Mesodermal cell (in vitro differentiated cells): ENCODE data around the gene FBXW11.
"Not testable (repeated sequence)": the region's sequence is repeated elsewhere in the genome, so short reads cannot be mapped to it uniquely, and the experiment has no call there.

ENCODE experiments used
- H3K27ac ChIP-seq: 2 replicates; pipeline ENCODE4 v1.7.0; 2013; ENCODE audit warnings: mild to moderate bottlenecking, low read depth, low read length, moderate library complexity; ENCODE audit not compliant: severe bottlenecking
- H3K36me3 ChIP-seq: 2 replicates; pipeline ENCODE4 v1.7.1; 2013; ENCODE audit warnings: mild to moderate bottlenecking, low read length, moderate library complexity; ENCODE audit not compliant: control insufficient read depth, insufficient read depth
- H3K4me1 ChIP-seq: one replicate; pipeline ENCODE4 v1.7.1; 2013; ENCODE audit warnings: mild to moderate bottlenecking, low read length; ENCODE audit not compliant: insufficient read depth, control insufficient read depth, poor library complexity, severe bottlenecking
- H3K4me3 ChIP-seq: 2 replicates; pipeline ENCODE4 v1.7.0; 2013; ENCODE audit warnings: low read length, control low read depth, mild to moderate bottlenecking; ENCODE audit not compliant: insufficient read depth, poor library complexity, severe bottlenecking; ENCODE audit errors: extremely low read depth
- H3K9me3 ChIP-seq: 2 replicates; pipeline ENCODE4 v1.7.1; 2013; ENCODE audit warnings: mild to moderate bottlenecking, low read length, moderate library complexity; ENCODE audit not compliant: control insufficient read depth
- WGBS, 2 experiments: methylation state at CpG; one replicate each; pipeline ENCODE4 v1.1.5; 2013; ENCODE audit warnings: missing lambda C conversion rate in 2 of 2; ENCODE audit not compliant: insufficient coverage in 2 of 2; 5-methylcytosine and 5-hydroxymethylcytosine counted together

FBXW11 gene

DNA sequence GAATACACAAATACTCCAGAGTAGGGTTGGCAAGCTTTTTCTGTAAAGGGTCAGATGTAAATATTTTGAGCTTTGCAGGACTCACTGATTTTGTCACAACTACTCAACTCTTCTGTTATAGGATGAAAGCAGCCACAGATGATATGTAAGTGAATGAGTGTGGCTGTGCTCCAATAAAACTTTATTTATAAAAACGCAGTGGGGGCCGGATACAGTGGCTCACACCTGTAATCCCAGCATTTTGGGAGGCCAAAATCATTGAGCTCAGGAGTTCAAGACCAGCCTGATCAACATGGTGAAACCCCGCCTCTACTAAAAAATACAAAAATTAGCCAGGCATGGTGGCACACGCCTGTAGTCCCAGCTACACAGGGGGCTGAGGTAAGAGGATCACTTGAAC, 69.1 kb downstream of the FBXW11 start:
- Histone ChIP-seq H3K36me3 (peaks cover 4% of the 10 kb centered on the region), H3K4me3 (no peak overlapping the region), H3K4me1 (no peaks in the 10 kb centered on the region), H3K27ac (no peak overlapping the region), H3K9me3 (peaks cover 7% of the 10 kb centered on the region)
- 85 to 90% methylated on average over 2 to 3 of the region's 4 CpGs for WGBS, 2 experiments

DNA sequence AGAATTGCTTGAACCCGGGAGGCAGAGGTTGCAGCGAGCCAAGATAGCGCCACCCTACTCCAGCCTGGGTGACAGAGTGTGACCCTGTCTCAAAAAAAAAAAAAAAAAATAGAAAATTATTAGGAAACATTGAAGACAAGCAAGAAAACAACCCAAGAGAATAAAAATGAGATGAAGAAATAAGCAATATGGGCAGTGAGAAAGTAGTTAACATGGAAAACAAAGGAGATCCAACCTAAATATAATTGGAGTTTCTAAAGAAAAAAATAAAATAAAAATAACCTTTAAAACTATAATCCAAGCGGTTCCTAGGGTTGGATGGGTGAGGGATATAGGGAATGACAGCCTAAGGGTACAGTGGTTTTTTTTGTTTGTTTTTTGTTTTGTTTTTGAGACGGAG, 71.9 kb downstream of the FBXW11 start:
- peaks cover 8% of the 10 kb centered on the region for H3K36me3 ChIP-seq
- no peaks in the 10 kb centered on the region for H3K4me1 ChIP-seq
- H3K4me3 ChIP-seq, result no peak overlapping the region
- peaks cover 7% of the 10 kb centered on the region for H3K9me3 ChIP-seq
- 80 to 86% methylated on average over 1 of the region's 5 CpGs for WGBS, 2 experiments
- no peak overlapping the region for H3K27ac ChIP-seq

DNA sequence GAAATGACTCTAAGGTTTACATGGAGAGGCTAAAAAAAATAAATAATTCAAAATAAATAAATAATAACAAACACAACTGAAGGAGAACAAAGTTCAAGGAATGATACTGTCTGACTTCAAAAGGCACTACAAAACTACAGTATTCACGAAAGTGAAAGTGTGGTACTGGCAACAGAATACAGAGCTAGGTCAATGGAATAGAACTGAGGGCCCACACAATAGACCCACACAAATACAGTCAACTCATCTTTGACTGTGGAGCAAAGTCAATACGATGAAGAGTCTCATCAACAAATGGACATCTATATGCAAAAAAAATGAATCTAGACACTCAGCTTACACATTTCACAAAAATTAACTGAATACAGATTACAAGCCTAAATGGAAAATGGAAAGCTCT, 75.3 kb downstream of the FBXW11 start:
- Histone ChIP-seq H3K4me3 (no peak overlapping the region), H3K36me3 (peaks cover 8% of the 10 kb centered on the region), H3K4me1 (no peaks in the 10 kb centered on the region), H3K9me3 (peaks cover 8% of the 10 kb centered on the region), H3K27ac (no peak overlapping the region)
- 90 to 100% methylated on average over 1 to 2 of the region's 2 CpGs for WGBS, 2 experiments

DNA sequence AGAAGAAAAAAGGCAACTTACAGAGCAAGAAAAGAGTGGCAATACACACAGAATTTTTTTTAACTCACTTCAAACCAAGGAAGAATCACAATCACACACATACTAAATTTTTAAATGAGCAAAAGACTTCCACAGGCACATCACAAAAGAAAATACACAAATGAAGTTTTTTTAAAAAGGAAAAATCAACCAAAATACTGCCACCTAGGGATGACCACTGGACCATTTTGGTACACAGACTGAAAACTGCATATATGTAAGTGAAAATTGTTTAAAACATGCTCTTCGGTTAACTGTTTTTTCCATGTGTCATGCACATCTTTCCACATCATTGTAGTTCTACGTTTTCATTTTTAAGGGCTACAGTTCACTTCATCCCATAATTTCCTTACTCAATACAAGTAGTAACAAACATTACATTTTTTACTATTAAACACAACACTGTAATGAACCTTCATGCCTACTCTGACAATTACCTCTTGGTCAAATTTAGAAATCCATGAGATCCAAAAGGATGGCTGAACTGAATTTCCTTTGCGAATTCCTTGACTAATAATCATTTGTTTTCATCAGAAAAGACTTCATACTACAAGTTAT, 79.0 kb downstream of the FBXW11 start:
- no peaks in the 10 kb centered on the region for H3K4me1 ChIP-seq
- H3K36me3 ChIP-seq, result peaks cover 6% of the 10 kb centered on the region
- no peak overlapping the region for H3K4me3 ChIP-seq
- peaks cover 16% of the 10 kb centered on the region for H3K9me3 ChIP-seq
- WGBS, 2 experiments, result 89 to 94% methylated on average over 2 of the region's 3 CpGs
- no peak overlapping the region for H3K27ac ChIP-seq

DNA sequence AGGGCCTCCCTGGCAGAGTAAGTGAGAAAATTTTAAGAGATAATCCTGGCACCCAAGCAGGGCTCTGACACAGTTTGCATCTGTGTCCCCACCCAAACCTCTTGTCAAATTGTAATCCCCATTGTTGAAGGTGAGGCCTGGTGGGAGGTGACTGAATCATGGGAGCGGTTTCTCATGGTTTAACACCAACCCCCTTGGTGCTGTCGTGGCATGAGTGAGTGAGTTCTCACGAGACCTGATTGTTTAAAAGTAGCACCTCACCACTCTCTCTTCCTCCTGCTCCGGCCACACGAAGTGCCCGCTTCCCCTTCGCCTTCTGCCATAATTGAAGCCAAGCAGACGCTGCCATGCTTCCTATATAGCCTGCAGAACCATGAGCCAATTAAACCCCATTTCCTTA, 80.1 kb downstream of the FBXW11 start:
- Histone ChIP-seq H3K4me1 (no peaks in the 10 kb centered on the region), H3K36me3 (peaks cover 3% of the 10 kb centered on the region), H3K9me3 (peaks cover 16% of the 10 kb centered on the region), H3K27ac (no peak overlapping the region), H3K4me3 (no peak overlapping the region)
- 87 to 90% methylated on average over 6 to 8 of the region's 8 CpGs for WGBS, 2 experiments

DNA sequence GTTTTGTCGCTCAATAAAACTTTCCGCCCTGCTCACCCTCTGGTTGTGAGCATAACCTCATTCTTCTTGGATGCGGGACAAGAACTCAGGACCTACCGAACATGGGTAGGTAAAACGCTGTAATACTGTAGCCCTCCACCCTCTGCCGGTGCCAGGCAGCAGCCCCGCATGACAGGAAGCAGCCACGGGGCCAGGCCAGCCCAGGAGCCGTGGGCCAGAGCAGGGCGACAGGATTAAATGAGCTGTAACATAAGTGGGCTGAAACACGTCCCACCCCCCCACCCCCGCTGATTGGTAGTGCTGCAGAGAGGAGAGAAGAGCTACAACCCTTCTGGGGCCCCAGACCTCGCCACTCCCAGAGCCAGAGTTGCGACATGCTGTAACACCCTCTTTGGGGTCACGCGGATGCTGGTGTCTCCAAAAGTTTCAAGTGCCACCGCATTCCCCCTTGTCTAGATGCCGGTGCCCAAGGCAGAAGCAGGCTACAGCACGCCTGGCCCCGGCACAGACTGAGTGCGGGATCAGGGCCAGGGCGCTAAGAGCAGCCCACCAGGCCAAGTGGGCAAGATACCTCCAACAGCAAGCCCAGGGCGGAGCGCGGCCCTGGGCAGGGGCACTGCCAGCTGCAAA, 81.8 kb downstream of the FBXW11 start:
- Histone ChIP-seq H3K36me3 (peaks cover 3% of the 10 kb centered on the region), H3K4me1 (no peaks in the 10 kb centered on the region), H3K4me3 (no peak overlapping the region), H3K9me3 (peaks cover 16% of the 10 kb centered on the region), H3K27ac (no peak overlapping the region)
- WGBS, 2 experiments, result 98 to 99% methylated on average over 17 to 20 of the region's 25 CpGs

DNA sequence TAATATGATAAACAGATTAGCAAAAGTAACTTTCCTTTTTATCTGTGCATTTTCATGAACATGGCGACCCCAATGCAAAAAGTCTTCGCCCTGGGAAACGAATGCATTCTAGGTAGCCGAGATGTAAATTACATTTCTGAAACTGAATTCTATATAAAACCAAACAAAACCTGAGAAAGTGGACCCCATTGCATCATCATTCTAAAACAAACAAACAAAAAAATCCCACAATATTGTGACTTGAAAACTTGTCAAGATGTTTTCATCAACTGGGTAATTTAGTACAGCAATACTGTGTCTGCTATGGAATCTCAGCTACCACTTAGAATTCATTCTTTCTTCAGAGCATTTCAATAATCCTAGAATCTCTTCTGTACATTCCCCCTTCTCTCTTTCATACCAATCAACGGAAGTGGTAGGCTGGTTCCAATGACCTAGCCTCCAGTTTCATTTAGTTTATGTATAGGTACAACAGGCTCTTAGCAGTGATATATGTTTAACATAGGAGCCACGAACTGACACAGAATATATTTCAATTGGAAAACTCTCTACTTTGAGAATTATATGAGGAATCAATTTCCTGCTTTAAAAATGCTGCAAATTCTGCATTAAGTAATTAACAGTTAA, 85.6 kb downstream of the FBXW11 start:
- H3K27ac ChIP-seq, result no peak overlapping the region
- peaks cover 11% of the 10 kb centered on the region for H3K9me3 ChIP-seq
- 90 to 100% methylated on average over 2 of the region's 6 CpGs for WGBS, 2 experiments
- H3K36me3 ChIP-seq, result peaks cover 3% of the 10 kb centered on the region
- H3K4me1 ChIP-seq, result no peaks in the 10 kb centered on the region
- H3K4me3 ChIP-seq, result no peak overlapping the region

DNA sequence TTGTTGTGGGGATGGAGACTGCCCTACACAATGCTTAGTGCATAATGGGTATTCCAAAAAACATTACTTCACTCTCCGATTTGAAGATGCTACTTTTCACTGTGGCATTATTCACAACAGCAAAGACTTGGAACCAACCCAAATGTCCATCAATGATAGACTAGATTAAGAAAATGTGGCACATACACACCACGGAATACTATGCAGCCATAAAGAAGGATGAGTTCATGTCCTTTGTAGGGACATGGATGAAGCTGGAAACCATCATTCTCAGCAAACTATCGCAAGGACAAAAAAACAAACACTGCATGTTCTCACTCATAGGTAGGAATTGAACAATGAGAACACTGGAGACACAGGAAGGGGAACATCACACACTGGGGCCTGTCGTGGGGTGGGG, 90.7 kb downstream of the FBXW11 start:
- not testable (repeated sequence) for H3K9me3 ChIP-seq, H3K36me3 ChIP-seq, H3K4me1 ChIP-seq, H3K4me3 ChIP-seq, H3K27ac ChIP-seq
- 100% methylated on average over 1 of the region's 4 CpGs; no CpG with 5 or more reads in 1 of the 2 experiments for WGBS, 2 experiments

DNA sequence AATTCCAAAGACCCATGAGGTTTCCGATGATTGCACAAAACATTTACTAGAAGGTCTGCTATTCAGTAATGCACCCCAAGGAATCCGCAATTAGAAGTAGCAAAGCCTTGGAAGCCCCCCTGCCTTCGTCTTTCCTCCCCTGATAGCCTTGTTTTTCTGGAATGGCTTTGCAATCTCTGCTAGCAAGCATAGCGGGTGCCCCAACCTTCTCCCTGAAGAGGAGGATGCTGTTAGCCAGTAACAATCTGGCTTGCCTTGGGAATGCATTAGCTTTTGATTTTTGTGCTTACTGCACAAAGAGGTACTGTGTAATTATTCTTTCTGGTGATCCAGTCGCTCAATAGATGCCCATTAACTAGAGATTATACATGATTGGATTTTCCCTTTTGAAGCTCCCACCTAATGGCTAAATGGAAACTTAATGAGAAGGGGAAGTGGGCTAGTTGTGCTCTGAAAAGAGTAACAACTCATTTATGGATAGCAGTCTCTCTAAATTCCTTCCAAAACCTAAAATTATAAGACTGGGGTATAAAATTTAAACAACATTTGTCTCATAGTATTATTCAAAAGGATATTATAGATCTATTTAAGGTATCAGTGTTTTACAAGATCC, 91.6 kb downstream of the FBXW11 start:
- Histone ChIP-seq H3K4me1 (no peaks in the 10 kb centered on the region), H3K27ac (no peak overlapping the region), H3K9me3 (no peaks in the 10 kb centered on the region), H3K4me3 (no peak overlapping the region), H3K36me3 (peaks cover 7% of the 10 kb centered on the region)
- WGBS, 2 experiments, result 91 to 99% methylated on average over 3 to 5 of the region's 5 CpGs

DNA sequence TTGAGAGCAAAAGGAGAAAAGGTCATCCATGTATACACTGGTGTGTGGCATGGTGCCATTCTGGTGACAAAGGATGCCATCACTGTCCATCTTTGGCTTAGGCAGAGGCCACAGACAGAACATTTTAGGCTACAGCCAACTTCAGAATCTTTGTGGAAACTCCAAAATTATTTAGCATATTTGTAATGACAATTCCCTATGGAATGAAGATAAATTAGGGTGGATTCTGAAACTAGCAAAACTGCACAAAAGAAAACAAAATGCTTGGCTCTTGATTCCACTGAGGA, 92.5 kb downstream of the FBXW11 start:
- Histone ChIP-seq H3K4me1 (no peaks in the 10 kb centered on the region), H3K4me3 (no peak overlapping the region), H3K27ac (no peak overlapping the region), H3K9me3 (no peaks in the 10 kb centered on the region), H3K36me3 (peaks cover 14% of the 10 kb centered on the region)

DNA sequence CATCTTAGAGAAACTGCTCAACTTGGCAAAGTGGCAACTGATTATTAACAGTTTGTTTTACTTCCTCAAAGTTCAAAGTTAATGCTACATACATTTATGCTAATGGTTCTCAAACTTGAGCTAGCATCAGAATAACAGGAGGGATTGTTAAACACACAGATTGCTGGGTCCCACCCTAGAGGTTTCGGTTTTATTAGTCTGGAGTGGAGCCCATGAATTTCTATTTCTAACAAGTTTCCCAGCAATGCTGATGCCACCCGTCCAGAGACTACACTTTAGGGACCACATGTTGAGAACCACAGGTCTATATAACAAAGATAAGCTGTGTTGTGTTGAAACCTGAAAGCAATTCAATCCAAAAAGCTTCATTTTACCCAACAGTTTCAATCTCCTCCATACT, 95.3 kb downstream of the FBXW11 start:
- Histone ChIP-seq H3K4me1 (no peaks in the 10 kb centered on the region), H3K27ac (no peak overlapping the region), H3K9me3 (no peaks in the 10 kb centered on the region), H3K4me3 (no peak overlapping the region), H3K36me3 (peaks cover 23% of the 10 kb centered on the region)
- 80 to 93% methylated on average over 1 to 2 of the region's 2 CpGs for WGBS, 2 experiments
